Activated CD4-positive, CD25-positive, alpha-beta regulatory T cell treated with anti-CD3 and anti-CD28 coated beads, Interleukin-2, amount 50 U/mL, for 72 hours (primary cell): ENCODE data around the gene NAGPA.

Source experiments
- DNase-seq: peaks from one replicate; pipeline ENCODE4 v3.0.0; 2021

NAGPA gene

DNA sequence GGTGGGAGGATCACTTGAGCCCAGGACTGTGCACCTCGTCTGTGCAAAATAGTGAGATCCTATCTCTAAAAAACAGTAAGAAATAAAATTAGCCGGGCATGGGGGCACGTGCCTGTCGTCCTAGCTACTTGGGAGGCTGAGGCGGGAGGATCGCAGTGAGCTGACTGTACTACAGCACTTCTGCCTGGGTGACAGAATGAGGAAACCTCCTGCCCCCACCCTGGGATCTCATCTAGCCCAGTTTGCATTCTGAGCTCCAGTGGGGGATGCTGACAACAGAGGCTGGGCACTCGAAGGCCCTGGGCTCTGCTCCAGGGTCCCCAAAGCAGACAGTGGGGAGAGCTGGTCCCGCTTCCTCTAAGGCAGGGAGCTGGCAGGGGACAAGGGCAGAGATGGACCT lies 7.1 kb downstream of the NAGPA start:
- DNase-seq, result no peak

DNA sequence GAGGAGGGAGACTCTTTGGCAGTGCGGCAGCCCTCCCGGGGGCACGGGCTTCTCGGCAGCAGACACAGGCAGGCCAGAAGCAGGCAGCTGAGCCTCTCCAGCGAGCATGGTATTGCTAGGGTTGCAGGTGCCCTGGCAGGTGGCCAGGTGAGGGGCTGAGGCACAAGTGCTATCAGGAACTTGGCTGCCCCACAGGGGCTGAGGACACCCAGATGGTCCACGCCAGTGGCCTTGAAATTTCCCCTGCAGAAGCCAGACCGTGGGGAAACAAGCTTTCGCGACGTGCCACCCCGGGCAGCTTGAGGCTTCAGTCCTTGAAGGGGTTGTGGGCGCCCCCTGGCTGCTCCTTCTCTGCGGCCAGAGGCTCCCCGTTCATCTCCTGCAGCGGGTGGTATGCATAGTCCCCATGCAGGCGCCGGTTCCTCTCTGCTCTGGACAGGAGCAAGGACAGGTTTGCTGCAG lies 8.5 kb downstream of the NAGPA start:
- DNase-seq, result no peak

DNA sequence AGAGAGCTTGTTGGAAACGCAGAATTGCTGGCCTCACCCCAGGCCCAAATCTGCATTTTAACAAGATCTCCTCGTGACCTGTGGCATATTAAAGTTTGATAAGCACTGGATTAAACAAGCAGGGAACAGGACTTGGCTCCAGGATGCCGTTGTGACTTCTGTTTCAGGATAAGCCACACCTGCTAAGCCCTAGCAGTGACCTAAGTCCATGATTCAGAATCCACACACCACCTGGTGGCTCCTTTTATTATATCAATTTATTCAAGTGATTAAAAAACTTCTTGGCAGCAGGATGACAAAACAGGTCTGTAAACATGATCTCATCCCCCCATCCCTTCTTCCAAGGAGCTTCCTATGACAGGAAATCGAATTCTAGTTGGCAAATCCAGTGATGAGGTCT lies 9.1 kb downstream of the NAGPA start:
- no peak for DNase-seq

DNA sequence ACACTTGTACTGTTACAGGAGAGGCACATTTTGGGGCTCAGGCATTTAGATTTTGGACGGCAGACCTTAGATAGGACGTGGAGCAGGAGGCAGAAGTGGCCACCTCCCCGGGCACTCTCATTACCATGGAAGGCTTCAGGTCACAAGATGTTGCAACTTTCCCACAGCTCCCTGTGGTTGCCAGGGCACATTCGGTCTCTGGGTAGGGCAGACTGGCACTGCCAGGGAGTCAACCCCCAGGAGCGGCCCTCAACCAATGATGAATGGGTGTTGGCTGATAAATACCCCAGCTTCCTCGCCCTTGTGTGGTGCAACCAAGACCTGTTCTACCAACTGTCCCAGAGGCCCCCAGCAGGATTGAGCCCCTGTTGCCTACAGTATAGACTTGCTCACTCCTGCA lies 11.2 kb downstream of the NAGPA start:
- no peak for DNase-seq

DNA sequence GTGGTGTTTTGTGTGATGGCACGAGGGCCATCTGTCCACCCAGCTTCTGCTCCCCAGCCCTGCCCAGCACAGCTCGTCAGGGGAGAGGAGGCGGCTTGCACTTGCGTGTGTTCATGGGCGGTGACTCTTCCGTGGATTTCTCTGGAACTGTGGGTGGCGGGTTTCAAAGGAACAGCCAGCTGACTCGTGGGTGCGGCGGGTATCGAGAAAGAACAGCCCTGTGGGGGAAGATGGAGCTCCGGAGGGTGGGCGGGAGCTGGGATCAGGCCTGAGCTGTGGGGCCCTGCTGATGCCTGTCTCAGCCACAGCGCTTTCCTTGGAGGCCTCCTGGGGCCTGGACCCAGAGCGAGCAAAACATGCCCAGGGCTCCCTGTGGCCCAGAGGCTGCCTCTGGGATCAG lies 13.2 kb downstream of the NAGPA start:
- DNase-seq, result no peak

DNA sequence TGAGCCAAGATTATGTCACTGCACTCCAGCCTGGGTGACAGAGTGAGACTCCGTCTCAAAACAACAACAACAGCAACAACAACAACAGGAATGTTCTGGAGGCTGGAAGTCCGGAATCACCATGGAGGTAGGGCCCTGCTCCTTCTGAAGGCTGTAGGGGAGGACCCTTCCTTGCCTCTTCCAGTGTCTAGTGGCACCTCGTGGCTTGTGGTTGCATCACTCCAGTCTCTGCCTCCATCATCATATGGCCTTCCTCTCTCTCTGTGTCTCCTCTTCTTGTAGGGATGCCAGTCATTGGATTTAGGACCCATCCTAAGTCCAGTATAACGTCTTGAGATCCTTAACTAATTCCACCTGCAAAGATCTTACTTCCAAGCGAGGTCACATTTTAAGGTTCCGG lies 14.0 kb downstream of the NAGPA start:
- no peak for DNase-seq

DNA sequence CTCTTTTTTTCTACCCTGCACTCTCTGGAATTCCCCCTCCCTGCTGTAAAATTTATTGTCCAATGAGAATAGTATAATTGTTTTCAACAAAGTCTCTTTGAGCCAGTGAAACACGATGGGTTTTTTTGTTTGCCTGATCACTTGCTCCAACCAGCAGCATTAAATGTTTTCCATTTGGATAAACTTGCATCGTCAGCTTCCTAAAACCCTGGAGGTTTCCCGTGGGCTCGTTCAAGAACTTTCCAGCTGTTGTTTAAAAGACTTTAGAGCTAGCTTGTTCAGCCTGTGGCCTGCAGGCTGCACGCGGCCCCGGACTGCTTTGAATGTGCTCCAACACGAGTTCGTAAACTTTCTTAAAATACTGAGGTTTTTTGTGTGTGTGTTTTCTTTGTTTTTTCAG lies 14.9 kb downstream of the NAGPA start:
- DNase-seq, result no peak

DNA sequence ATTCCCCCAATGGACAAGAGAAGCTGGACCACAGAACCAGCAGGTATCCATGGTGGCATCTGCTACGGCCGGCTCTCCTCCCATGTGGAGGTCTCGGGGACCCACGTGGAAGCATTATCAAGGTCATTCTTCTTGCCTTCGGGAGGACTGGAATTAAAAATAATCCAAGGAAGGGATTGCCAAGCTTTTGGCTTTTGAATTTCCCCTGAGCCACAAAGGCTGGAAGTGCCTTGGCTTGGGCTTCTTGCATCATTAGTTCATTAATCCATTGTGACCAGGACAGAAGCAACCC lies 16.1 kb downstream of the NAGPA start:
- no peak for DNase-seq

DNA sequence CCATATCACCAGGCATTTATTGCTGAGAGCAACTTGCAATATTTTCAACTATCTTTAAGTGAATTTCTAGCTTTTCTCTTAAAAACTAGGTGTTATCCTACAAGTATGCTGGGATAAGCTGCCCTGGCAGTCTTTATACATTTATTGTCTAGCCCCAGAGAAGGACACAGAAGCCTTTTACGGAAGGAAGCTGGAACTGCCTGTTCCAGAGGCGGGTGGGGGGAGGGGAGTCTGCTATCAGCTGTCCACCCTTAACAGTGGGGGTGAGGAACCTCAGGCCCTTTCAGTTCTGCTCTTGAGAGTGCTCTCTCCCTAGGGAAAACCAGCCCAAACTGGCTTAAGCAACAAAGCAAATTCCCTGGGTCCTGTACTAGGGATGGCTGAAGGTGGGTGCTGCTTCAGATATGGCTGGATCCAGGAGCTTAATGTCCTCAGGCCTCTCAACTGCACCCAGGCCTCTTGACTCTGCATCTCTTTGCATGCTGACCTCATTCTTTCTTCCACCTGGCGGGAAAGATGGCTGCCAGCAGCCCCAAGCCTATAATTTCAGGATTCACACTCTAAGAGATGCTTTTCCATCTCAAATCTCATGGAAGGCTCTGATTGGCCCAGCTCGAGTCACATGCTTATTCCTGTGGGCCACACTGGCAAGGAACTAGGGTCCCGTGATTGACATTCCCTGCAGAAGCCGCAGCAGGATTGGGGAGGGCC lies 16.6 kb downstream of the NAGPA start:
- no peak for DNase-seq

DNA sequence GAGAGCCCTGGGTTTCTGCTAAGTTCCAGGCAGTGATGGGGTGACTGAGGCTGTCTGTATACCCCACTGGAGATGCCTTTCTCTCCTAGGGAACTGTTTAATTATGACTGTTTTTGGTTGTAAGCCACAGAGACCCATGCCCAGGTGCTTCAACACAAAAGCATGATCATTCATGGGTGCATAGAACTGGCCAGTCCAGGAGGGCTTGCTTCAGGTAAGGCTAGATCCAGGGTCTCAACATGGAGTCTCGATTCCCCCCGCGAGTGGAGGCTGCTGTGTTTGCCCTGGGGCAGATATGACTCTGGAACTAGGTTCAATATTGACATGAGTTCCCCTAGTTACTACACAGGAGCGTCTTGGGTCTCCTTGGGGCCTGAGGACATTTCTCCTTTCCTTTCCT lies 17.8 kb downstream of the NAGPA start:
- no peak for DNase-seq

DNA sequence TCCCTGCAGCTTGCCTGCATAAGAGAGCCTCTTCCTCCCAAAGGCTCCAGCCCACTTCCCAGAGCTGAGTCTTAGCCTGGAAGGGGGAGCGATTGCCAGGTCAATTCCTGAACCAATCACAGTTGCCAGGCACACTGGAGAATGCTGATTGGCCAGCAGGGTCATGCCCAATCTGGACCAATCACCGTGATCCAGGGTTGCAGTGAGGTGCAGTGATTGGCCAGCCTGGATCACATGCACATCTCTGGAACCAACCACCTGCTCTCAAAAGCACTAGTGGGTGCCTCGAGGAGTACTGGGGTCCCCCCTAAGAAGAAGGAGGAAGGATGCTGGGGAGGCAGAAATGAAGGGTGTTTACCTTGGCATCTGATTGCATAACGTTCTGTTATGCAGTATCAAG lies 18.4 kb downstream of the NAGPA start:
- DNase-seq, result no peak

DNA sequence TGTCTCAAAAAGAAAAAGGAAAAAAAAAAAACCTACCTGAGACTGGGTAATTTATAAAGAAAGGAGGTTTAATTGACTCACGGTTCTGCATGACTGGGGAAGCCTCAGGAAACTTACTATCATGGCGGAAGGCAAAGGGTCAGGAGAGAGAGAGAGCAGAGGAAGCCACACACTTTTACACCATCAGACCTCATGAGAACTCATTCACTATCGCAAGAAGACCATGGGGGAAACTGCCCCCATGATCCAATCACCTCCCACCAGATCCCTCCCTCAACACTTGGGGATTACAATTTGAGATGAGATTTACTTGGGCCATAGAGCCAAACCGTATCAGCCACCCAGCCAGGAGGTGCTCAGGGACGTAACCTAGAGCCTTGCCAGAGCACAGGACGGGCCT lies 20.8 kb downstream of the NAGPA start:
- no peak for DNase-seq

DNA sequence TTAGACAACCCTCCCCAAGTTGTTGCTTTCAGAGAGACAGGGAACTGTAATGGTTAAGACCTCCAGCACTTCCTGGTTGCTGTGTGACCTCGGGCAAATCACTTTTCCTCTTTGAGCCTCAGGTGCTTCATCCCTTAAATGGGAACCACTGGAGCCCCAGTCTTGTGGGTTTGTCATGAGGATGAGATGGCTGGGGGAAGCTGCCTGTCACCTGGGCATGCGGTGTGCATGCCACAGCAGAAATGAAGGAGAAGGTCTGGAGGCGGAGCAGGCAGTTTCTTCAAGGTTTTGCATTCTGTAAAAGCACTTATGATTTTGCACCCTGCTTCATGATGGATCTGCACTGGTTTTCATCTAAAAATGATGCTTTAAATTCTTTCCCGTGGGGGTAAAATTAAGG lies 22.1 kb downstream of the NAGPA start:
- no peak for DNase-seq

DNA sequence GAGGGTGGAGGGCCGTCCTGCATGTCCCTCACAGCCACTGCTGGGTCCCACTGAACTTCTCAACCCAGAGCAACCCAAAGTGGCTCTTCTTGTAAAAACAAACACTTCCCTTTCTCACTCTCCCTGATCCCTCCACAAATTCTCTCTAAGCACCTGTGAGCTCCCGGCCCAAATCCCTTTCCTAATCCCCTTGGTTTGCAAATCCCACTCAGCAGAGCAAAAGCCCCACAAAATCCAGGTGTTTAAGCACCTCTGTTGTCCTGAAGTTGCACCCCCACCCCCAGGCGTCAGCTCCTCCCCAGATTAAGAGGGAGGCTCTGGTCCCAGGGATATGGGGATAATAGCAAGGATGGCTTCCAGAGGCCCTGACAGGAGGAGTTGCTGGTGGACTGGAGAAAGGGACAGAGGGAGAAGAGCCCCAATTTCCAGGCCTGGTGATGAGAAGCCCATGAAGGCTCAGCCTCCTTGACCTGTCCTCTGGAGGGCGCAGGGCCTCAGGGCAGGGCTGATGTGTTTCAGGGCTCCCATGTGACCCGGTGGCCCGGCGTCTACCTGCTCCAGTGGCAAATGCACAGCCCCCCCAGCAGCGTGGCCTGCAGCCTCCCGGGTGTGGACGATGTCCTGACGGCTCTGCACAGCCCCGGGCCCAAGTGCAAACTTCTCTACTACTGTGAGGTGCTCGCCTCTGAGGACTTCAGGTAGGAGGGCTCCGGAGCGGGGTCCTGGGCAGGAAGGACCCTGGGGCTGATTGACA lies 23.0 kb downstream of the NAGPA start:
- DNase-seq, result no peak

DNA sequence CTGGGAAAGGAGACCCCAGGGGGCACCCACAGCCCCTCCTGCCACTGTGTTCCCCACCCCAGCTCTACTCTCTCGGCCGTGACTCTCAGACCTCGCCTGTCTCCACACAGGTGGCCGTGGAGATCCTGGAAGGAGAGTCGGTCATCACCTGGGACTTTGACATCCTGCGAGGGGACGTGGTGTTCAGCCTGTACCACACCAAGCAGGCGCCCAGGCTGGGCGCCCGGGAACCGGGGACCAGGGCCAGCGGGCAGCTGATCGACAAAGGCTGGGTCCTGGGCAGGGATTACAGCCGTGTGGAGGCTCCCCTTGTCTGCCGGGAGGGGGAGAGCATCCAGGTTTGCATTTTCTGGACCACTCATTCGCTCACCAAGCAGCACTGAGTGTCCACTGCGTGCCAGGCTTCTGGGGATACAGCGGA lies 25.4 kb downstream of the NAGPA start:
- DNase-seq, result no peak

DNA sequence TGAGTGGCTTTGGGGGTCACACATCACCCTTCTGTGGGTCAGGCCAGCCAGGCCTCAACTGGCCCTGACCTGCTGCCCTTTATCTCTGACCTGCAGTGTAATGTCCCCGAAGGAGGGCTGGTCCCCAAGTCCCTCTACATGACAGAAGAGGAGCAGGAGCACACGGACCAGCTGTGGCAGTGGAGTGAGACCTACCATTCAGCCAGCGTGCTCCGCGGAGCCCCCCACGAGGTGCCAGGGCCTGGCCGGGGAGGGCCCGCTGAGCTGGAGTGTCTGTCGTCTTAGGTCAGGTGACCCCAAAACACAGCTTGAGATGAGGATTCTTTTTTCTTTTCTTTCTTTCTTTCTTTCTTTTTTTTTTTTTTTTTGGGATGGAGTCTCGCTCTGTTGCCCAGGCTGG lies 26.5 kb downstream of the NAGPA start:
- DNase-seq, result no peak

DNA sequence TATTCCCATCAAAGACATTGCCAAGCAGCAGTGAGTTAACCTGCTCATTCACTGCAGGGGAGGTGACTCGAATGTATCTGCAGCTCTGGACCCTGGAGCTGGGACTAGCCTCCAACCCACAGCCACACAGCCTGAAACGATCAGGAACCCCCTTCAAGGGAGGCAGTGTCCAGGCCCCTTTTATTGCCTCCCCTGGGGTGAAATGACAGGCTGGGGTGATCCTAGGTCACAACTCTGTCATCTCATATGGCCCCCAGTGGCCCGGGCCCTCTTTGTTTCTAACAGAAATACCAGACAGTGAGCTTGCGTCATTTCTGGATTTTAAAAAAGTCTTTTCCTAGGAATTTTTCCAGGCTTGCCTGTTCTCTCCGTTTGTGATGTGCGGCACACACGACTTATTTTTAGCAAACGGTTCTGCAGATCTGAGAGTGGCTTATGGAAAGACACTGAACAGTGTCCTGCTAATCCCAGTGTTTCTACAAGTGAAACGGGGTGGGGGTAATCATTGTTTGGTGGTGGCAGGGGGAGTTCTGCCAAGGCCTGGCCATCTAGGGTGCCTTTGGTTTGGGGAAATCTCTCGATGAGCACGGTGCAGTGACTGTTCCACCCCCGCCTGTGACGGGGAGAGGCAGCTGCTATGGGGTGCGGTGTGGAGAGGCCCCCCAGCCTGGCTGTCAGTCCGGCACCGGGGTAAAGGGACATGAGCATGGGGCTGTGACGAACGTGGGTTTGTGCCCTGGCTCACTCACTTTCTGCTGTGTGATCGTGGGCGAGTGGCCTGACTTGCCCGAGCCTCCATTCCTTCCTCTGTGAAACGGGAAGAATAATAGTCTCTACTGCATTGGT lies 27.2 kb downstream of the NAGPA start:
- DNase-seq, result no peak

DNA sequence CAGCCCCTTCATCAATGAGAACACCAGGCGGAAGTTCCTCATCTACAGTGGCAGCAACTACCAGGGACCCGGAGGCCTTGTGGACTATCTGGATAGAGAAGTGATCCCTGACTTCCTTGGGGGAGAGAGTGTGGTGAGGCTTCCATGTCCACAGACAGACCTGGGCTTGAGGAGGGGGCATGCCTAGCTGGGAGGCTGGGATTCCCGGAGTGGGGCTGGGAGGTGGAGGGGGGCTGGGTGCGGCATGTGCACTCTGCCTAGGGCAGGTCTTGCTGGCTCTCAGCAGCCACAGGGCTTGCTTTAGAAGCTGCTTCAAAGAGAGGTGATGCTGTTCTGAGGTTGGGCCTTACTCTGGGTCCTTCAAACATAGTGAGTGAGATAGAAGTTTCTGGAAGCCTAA lies 27.8 kb downstream of the NAGPA start:
- DNase-seq, result no peak

DNA sequence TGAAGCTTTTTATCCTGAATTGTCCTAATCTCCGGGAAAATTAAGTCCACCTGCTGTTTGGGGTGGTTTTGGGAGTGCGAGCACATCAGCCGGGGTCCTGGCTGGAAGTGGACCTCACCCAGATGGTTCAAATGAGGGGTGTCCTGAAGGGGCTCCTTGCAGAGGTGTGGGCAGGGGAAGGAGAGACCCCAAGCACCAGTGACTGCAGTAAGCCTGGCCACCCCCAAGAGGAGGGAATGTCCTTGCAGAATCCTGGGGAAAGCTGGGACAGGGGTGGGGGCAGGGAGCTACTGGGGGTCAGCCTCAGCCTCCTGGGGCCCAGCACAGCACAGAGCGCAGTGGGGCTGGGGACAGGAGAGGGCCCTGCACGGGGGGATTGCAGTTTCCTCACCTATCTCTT lies 29.4 kb downstream of the NAGPA start:
- DNase-seq, result no peak

DNA sequence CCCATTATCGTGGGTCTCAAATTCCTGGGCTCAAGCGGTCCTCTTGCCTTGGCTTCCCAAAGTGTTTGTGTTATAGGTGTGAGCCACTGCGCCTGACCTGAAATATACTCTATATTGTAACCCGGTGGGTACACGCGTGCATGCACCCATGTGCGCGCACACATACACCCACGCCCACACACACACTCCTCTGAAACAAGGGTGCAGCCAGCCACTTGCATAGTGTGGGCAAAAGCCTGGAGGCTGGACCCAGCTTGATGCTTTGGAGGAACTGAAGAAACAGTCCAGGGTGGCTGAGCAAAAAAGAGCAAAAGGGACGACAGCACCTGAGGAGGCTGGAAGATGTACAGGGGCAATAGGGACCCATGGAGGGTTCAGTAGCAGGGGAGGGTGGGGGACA lies 29.9 kb downstream of the NAGPA start:
- DNase-seq, result no peak

DNA sequence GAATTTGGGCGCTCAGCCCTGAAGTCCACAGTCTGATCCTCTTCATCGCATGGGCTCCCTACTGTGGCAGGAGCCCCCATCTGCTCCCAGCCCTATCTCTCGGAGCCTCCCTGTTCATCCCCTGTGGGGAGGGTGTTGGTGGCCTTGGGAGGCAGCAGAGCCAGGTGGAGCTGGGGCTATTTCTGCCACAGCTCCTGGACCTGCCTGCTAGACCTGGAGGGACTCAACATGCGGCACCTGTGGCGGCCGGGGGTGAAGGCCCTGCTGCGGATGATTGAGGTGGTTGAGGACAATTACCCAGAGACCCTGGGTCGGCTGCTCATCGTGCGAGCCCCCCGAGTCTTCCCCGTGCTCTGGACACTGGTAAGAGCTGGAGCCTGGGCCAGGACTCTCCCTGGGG lies 30.5 kb downstream of the NAGPA start:
- DNase-seq, result no peak

DNA sequence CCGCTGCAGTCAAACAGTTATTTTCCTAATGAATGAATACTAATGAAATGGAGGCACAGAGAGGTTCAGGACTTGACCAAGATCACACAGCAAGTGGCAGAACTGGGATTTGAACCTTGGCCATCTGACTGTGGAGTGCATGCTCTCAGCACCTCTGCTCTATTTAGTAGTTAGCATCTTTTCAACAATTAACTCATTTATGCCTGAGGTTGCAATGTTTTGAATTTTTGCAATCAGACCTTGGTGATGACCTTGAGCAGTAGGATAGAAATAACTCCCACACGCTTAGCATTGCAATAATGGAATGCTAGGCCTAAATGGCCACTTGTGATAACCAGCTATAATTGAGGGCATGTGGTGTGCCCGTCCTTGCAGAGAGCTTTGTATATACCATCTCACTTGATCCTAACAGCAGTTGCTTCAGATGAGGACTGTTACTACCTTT lies 31.0 kb downstream of the NAGPA start:
- DNase-seq, result no peak

DNA sequence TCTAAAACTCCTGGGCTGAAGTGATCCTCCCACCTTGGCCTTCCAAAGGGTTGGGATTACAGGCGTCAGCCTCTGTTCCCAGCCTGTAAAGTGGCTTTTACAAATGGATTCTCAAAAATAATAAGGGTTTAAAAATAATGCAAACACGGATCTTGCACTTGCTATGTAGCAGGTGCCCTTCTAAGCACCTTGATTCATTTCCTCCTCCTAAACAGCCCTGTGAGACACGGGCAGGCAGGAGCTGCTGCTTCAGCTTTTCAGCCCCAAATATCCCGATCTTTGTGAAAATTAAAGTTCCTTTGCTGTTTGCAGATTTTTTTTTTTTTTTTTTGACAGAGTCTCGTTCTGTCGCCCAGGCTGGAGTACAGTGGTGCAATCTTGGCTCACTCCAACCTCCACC lies 31.7 kb downstream of the NAGPA start:
- no peak for DNase-seq

DNA sequence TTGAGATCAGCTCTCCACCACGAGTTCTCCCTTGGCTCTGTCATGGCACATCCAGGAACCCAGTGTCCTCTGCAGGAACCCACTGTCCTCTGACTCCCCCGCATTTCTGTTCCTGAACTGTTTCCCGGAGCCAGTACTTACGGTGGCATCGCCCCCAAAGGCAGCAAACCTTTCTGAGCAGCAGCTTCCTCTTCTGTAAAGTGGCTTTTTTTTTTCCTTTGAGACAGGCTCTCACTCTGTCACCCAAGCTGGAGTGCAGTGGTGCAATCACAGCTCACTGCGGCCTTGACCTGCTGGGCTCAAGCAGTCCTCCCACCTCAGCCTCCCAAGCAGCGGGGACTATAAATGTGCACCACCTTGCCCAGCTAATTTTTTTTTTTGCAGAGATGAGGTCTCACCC lies 32.2 kb downstream of the NAGPA start:
- DNase-seq, result no peak
